Mononuclear cell (primary cell): Measurements from ENCODE around the gene RAD51B. TPM values are rescaled to one million over a fixed set of nuclear protein-coding genes. Genes with fewer than 3 reads are reported as not detected.
"Not testable (repeated sequence)": the region's sequence is repeated elsewhere in the genome, so short reads cannot be mapped to it uniquely, and the experiment has no call there.

Source experiments
- H3K27me3 ChIP-seq: 2 replicates; pipeline ENCODE4 v1.6.0; 2011; ENCODE audit warnings: low read length, control low read depth; ENCODE audit not compliant: insufficient read depth
- H3K4me1 ChIP-seq: 2 replicates; pipeline ENCODE4 v1.5.1; 2011; ENCODE audit warnings: mild to moderate bottlenecking, low read length, control low read depth; ENCODE audit not compliant: insufficient read depth
- H3K4me3 ChIP-seq: 2 replicates; pipeline ENCODE4 v1.5.1; 2011; ENCODE audit warnings: mild to moderate bottlenecking, low read length, moderate library complexity
- H3K9me3 ChIP-seq: 2 replicates; pipeline ENCODE4 v1.5.1; 2011; ENCODE audit warnings: low read depth, mild to moderate bottlenecking, control low read depth, low read length
- total RNA-seq: library from RNA; depleted of rRNA; stranded (reverse); fragments of >200 nt; gene quantifications from one replicate; pipeline ENCODE4 v1.2.3, GENCODE V29; 2012

RAD51B gene
- total RNA-seq, 1 donor = 21.4 TPM

DNA sequence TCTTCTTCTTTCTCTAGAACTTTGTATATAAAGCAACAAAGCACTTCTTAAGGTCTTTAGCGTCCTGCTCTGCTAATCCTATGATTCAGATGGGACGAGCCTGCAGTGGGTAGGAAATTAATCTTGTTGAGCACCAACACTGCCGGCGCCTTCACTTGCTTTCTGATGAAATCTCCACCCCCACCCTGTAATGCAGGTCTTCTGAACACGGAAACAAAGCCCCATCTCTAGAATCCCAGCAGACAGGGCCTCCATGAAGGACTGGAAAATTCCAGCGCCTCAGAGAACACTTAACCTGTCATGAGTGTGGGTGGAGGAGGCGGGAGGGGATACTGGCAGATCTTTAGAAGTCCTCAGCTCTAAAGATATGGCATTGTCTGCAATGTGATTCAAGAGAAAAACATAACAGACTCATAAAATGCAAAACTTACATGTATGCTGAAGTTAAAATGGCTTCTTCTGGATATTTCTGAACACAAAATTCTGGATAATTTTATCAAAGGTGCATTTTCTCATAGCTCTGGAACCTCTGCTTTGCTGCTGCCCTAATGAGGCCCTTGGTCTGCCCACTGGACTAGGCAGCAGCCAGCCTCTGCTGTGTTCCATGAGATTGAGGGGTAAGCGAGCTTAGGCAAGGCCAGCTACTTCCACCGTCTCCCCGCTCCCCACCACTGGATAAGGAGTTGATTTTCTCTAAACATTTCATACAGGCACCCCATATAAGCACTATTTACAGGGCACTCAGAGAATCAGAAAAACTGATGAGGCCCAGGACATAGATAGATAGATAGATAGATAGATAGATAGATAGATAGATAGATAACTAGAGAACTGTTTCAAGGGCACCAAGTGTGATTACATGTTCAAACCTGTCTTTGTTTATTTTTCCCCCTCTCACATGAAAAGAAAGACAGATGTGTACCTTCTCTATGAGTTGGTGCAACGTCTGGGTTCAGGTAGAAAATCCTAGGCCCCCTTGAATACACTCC, 930.2 kb downstream of the RAD51B start:
- no peaks in the 10 kb centered on the region for H3K9me3 ChIP-seq
- H3K4me1 ChIP-seq = no peaks in the 10 kb centered on the region
- peaks cover 28% of the 10 kb centered on the region for H3K27me3 ChIP-seq
- H3K4me3 ChIP-seq = no peak overlapping the region

DNA sequence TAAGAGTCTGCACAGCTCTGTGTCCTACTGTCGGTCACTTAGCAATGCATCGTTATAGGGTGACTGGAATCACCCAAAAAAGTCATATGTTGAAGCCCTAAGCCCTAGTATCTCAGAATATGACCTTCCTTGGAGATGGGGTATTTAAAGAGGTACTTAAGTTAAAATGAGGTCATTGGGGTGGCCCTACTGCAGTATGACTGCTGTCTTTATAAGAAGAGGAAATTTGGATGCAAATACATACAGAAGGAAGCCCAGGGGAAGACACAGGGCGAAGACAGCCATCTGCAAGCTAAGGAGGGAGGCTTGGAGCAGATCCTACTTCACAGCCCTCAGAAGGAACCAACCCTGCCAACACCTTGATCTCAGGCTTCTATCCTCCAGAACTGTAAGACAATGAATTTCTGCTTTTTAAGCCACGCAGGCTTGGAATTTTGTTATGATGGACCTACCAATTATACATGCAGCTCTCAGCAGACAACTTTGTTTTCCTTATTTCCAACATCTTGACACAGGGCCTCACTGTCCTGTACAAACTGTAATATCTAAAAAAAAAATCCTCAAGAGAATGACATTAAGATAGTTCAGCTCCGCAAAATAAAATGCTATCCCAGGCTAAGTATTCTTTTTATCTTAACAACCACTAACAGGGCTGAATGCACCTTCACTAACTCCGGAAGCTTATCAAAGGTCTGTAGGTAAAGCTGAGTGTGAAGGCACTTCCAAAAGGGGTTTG, 932.9 kb downstream of the RAD51B start:
- Histone ChIP-seq H3K9me3 (no peaks in the 10 kb centered on the region), H3K27me3 (peaks cover 17% of the 10 kb centered on the region), H3K4me1 (peaks cover 15% of the 10 kb centered on the region), H3K4me3 (no peak overlapping the region)

DNA sequence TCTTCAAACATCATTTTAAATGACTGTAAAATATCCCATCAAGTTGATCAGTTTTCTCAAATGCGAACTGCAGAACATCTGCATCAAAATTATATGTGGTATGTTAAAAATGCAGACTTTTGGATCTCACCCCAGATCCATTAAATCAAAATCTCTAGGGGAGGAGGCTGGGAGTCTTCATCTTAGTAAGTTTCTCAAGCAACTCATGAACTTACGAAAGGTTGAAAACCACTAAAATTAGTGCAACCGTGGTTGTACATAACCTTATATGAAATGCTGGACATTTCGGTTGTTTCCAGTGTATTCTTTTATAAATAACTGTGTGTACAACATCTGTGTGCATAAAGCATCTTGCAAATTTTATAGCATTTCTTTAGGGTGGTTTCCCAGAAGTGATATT, 934.1 kb downstream of the RAD51B start:
- H3K27me3 ChIP-seq = peaks cover 9% of the 10 kb centered on the region
- peaks cover 27% of the 10 kb centered on the region for H3K4me1 ChIP-seq
- no peak overlapping the region for H3K4me3 ChIP-seq
- H3K9me3 ChIP-seq = no peaks in the 10 kb centered on the region

DNA sequence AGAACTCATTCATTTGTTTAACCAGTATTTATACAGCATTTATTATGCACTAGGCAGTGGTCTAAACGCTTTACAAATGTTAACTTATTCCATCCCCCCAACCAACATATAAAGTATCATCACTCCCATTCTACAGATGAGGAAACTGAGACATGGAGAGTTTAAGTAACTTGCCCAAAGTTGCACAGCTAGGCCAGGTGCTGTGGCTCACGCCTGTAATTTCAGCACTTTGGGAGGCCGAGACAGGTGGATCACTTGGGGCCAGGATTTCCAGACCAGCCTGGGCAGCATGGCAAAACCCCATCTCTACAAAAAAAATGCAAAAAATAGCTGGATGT, 935.4 kb downstream of the RAD51B start:
- H3K4me1 ChIP-seq = peaks cover 36% of the 10 kb centered on the region
- no peaks in the 10 kb centered on the region for H3K27me3 ChIP-seq
- no peak overlapping the region for H3K4me3 ChIP-seq
- no peaks in the 10 kb centered on the region for H3K9me3 ChIP-seq

DNA sequence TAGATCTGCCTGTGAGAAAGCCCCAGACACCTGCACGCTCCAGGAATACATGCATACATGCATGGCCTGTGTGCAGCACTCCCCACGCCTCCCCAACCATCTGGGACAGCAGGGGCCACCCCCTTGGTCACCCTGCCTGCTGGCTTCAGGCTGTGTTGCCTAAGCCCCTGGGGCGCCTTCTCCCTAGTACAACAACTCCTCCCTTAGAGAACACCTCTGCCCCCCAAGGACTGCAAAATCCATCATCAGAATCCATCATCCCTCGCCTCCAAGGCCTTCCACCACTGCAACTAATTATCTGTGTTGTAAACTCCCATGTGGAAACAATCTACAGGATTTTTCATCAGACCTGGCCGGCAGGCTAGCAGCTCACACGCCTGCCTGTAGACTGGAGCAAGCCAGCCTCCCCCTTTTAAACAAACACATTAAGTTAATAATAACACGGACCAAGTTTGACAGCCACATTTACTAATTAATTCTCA, 936.5 kb downstream of the RAD51B start:
- Histone ChIP-seq H3K27me3 (no peaks in the 10 kb centered on the region), H3K9me3 (no peaks in the 10 kb centered on the region), H3K4me3 (no peak overlapping the region), H3K4me1 (peaks cover 36% of the 10 kb centered on the region)

DNA sequence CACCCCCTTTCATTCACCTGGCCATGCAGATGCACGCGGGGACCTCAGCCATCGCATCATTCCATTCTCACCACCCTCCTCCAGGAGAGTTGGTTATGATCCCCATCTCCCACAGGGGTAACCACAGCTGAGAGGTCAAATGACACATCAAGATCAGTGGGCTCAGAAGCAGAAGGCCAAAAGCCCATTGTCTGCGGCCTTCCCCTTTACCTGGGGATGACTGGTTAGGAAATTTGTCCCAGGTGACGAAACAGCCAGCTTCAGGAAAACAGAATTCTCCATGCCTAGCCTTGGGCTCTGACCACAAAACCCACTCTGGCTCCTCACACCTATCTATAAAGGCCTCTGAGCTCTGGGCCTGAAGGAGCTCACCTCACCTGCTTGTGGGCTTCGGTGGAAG, 937.2 kb downstream of the RAD51B start:
- Histone ChIP-seq H3K4me1 (peaks cover 36% of the 10 kb centered on the region), H3K4me3 (no peak overlapping the region), H3K27me3 (no peaks in the 10 kb centered on the region), H3K9me3 (no peaks in the 10 kb centered on the region)

DNA sequence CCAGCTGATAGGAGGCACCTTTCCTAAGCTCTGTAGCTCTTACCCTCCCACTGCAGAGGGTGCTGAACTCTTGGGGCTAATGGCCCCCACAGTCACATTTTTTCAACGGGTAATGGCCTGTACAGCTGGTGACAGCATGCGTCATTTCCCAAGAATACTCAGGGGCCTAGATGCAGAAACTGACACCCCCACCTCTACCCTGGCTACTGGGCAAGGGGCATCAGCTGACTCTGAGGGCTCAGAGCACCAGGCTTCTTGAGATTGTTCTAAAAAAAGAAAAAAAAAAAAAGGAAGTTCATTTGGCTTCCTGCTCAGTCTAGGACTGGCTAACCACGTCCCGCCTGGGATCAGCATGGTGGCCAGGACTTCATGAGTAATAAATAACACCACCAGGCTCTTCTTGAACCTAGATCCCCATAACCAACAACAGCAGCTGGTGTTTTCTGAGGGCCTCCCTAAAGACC, 938.1 kb downstream of the RAD51B start:
- Histone ChIP-seq H3K9me3 (no peaks in the 10 kb centered on the region), H3K4me3 (no peak overlapping the region), H3K4me1 (peaks cover 36% of the 10 kb centered on the region), H3K27me3 (no peaks in the 10 kb centered on the region)

DNA sequence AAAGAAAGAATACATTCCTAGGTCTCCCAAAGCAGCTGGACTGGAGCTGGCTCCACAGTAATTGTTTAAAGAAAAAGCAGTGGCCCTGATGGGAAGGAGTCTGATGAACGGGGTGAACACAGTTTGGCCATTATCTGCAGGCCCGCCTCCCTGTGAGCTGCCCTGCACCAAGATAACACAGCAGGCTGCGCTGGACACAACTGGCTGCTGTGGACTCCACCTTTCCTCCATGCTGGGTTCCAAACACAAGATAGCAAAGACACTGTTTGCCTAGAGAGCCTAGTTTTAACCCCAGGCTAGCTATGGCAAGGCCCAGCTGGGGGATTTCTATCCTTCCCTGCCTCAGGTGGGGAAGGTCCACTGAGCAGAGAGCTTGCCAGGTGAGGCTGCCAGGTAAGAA, 938.7 kb downstream of the RAD51B start:
- Histone ChIP-seq H3K4me1 (peaks cover 36% of the 10 kb centered on the region), H3K4me3 (no peak overlapping the region), H3K27me3 (no peaks in the 10 kb centered on the region), H3K9me3 (no peaks in the 10 kb centered on the region)

DNA sequence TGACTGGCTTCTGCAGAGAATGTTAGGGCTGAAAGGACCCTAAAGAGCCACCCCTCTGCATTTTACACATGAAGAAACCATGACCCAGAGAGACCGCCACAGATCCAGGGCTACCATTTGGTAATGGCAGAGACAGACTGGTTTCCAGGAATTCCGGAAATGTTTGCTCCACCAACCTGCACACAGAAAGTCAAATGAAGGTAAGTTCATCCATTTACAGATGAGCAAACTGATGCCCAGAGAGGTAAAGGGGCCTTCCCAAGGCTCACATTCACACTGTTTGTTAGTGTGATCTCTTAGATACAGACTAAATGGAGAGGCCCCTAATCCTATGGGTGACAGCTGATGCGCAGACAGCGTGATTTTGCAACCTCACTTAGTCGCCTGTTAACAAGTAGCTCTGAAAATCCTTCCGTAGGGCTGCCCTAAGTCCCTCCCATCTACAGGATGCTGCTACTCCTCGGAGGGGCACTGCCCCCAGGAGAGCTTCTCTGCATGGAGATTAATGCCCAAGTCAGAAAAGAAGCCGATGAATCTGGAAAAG, 939.5 kb downstream of the RAD51B start:
- H3K4me3 ChIP-seq = no peak overlapping the region
- peaks cover 36% of the 10 kb centered on the region for H3K4me1 ChIP-seq
- no peaks in the 10 kb centered on the region for H3K9me3 ChIP-seq
- no peaks in the 10 kb centered on the region for H3K27me3 ChIP-seq

DNA sequence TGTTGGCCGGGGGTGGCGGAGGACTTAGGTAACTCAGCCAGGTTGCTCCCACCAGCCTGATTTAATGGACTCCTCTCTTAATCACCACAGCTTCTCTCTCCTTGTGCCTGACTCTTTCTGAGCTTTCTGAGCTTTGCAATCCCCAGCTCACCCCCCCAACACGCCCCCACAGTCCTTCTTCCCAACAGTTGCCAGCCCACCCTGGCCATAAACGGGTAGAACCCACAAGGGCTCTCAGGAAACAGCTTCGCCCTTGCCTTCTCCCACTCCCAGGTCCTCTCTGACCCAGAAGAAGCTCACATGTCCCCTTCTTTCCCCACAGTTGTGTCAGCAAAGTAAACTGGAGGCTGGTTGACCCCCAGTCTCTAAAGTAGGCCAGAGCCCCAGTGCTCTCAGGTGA, 940.4 kb downstream of the RAD51B start:
- H3K4me1 ChIP-seq = peaks cover 36% of the 10 kb centered on the region
- H3K27me3 ChIP-seq = no peaks in the 10 kb centered on the region
- H3K4me3 ChIP-seq = no peak overlapping the region
- H3K9me3 ChIP-seq = no peaks in the 10 kb centered on the region

DNA sequence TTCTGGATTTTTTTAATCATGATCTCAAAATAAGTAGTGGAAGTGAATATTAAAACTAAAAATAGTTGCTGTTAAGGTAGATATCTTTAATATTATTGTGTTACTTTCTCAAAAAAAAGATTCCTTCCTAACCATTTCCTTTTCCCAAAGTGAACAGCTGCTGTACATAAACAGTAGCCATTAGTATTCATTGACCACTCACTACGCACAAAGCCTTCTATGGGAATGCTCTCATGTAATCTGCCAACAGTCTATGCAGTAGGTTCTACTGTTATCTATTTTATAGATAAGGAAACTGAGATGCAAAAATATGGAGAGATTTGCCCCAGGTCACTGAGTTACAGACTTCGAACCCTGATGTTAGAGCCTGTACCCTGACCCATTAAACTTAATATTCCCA, 941.2 kb downstream of the RAD51B start:
- Histone ChIP-seq H3K4me3 (no peak overlapping the region), H3K9me3 (no peaks in the 10 kb centered on the region), H3K27me3 (no peaks in the 10 kb centered on the region), H3K4me1 (peaks cover 36% of the 10 kb centered on the region)

DNA sequence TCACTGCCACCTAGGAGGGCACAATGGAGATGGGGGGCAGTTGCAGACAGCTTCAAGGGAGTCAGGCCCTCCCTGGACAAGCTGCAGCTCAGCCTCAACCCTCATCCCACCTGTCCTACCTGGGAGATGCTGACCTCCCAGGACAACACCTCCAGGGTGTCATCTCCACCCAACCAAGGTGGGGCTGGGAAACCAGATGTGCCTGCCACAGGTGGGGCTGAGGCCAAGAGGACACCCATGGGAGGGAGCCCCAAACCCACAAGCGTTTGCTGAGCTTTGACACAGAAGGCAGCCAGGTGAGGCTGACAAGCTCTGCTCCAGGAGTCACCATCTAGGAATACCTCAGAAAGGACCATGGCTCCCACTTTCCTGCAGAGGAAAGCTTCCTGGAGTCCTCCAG, 941.8 kb downstream of the RAD51B start:
- peaks cover 32% of the 10 kb centered on the region for H3K4me1 ChIP-seq
- no peaks in the 10 kb centered on the region for H3K9me3 ChIP-seq
- H3K27me3 ChIP-seq = no peaks in the 10 kb centered on the region
- no peak overlapping the region for H3K4me3 ChIP-seq

DNA sequence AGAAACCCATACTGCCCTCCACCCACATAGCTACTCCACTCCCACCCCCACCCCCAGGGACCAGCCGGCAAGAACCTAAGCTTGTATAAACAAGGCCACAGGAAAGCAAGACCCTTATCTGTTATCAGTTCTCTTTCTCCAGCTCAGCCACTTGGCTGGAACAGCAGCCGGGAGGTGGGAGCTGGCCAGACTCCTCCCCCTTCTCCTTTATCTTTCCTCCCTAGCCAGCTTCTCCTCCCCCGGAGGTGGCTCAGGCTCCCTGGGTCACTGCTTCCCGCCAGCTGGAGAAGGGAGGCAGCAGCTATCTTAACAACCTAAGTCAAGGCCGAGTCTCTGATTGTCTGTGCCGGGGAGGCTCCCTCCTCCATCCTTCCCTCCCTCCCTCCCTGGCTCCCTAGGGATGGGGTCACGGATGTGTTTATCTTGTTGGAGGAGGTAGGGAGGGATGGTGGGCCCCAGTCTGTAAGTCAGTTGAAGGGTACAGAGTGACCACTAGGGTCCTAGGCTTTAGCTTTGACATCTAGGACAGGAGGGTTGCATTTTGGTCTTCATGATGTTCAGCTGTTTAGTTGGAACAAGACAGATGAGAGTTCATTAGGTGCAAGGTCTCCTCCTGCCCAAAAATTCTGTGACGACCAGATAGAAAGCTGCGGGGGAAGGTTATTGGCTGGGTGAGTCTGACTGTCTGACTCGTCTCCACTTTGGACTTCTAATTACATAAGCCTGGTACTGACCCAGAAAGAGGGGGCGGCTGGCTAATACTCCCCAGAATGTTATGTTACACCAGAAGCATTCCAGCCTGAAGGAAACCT, 943.6 kb downstream of the RAD51B start:
- Histone ChIP-seq H3K4me3 (no peak overlapping the region), H3K4me1 (peaks cover 14% of the 10 kb centered on the region), H3K27me3 (no peaks in the 10 kb centered on the region), H3K9me3 (no peaks in the 10 kb centered on the region)

DNA sequence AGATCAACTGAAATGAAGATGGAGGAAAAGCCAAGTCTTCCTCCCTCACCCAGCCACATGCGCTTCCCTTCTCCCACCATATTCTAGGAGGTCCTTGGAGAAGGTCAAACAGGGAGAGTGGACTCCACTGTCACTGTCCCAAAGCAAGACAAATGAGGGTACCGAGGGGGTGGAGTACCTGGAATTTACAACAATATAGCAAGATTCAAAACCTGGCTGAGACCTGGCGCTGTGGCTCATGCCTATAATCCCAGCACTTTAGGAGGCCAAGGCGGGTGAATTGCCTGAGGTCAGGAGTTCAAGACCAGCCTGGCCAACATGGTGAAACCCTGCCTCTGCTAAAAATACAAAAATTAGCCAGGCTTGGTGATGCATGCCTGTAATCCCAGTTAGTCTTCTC, 944.3 kb downstream of the RAD51B start:
- not testable (repeated sequence) for H3K27me3 ChIP-seq, H3K4me1 ChIP-seq, H3K4me3 ChIP-seq, H3K9me3 ChIP-seq
